GM08714 (cell line): ENCODE measurements around the gene SLC39A8.

Experiments used
- H3K4me3 ChIP-seq: fragments of 200-500 bp; sonication (Bioruptor generic); 2 replicates; pipeline ENCODE4 v1.5.1; 2014; ENCODE audit warnings: mild to moderate bottlenecking, low read length, inconsistent platforms
- ZNF274 ChIP-seq: IDR thresholded peaks from 2 replicates; pipeline ENCODE4 v1.6.1; 2012; ENCODE audit warnings: mild to moderate bottlenecking, low read depth, low read length

The SLC39A8 gene

DNA sequence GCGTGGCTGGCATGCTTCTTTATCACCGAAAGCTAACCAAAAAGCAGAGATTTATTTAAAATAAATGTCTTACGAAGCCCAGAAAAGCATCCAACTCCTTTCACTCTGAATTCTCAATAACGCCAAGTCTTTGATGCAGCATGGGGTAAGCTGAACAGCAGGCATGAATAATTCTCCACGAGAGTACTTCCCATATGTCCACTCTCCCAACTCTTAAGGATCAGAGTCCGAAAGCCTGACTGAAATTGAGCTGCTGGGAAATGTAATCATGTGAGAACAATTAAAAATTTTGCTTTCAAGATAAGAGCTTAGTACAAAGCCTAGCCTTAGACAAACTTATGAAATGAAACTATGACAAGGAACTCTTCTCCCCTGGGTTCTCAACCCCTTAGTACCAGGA is 7.5 kb upstream of the SLC39A8 start:
- TF ChIP-seq ZNF274, result no peak
- no peak overlapping the region for H3K4me3 ChIP-seq

DNA sequence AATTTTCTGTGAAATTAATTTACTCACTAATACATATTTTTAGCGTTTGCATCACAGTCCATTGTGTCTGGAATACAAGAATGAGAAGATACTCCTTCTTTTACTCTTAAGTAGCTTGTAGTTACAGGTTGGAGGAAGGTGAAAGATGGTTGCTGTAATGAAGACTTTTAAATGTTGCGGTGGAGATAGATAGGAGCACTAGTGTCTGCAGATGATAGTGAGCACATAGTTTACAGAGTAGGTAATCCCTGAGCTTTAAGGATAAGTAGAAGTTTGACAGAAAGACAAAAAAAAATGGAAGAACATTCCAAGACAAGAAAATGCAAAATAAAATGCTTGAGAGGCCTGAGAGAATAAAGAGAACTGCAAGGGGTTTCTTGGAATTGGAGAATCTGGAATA is 5.4 kb upstream of the SLC39A8 start:
- no peak for TF ChIP-seq ZNF274
- H3K4me3 ChIP-seq, result no peak overlapping the region

DNA sequence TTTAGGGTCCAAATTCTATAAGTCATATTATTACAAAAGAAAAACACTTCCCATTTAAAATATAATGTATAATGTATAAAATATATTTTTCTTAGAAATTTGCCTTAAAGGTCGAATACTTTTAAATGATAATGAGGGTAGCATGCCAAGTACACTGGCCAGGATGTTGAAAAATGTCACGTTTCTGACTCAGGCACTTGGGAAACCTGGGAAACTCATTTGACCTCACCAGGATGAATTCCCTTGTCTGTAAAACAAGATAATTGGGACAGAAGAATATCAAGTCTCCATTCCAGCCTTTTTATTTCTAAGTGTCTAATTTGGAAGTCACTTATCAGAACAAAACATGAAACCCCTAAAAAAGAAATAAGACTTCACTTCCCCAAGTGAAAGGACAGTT is 3.4 kb upstream of the SLC39A8 start:
- TF ChIP-seq ZNF274, result no peak
- no peak overlapping the region for H3K4me3 ChIP-seq

- TF ChIP-seq ZNF274, result no peak
- H3K4me3 ChIP-seq, result peak overlapping the region; percentile 98; the same call in 1 of the 2 replicates
Measured at GRCh38 chr4:102345795-102346100, 466 bp upstream of the SLC39A8 start.

DNA sequence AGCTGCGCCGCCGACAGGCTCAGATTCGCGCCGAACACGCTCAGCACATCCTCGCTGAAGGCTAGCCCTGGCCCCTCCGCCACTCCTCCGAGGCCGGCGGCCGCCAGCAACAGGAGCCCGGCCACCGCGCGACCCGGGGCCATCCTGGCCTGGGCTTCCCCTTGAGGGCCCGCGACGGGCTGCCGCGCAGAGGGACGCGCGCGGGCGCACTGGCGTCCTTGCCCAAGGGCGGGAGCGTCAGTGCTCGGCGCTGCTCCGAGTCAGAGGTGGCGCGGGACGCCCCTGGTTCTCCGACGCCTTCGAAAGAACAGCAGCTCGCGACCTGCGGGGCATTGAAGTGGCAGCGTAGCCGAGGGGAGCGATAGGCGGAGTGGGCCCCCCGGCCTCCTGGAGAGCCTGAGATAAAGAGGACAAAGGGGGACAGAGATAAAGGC is 745 bp downstream of the SLC39A8 start:
- TF ChIP-seq ZNF274, result no peak
- peak overlapping the region; percentile 98 for H3K4me3 ChIP-seq

DNA sequence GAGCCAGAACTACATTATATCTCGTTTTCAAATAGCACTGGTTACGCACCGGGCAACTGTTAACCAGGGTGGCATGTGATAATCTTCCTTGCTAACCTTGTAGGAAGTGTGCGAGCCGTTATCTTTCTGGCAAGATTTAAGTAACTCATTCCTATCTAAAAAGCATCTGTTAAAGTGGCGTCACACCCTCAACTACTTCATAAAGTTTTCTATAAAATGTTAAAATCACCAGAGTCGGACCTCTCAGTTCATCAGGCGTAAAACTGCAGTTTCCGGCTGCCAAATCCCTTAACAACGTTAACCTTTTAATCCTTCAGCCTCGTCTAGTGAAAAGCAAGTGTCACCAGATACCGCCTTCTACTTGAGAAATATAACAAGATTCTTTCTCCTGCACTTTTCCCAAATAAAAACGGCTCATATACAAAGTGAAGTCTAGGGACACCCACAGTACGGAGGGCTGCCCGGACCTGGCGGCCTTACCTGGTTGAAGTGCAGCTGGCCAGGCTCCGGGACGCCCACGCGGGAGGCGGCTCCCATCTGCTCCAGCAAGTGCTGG is 1.2 kb downstream of the SLC39A8 start:
- no peak for TF ChIP-seq ZNF274
- H3K4me3 ChIP-seq, result peak overlapping the region; percentile 98

DNA sequence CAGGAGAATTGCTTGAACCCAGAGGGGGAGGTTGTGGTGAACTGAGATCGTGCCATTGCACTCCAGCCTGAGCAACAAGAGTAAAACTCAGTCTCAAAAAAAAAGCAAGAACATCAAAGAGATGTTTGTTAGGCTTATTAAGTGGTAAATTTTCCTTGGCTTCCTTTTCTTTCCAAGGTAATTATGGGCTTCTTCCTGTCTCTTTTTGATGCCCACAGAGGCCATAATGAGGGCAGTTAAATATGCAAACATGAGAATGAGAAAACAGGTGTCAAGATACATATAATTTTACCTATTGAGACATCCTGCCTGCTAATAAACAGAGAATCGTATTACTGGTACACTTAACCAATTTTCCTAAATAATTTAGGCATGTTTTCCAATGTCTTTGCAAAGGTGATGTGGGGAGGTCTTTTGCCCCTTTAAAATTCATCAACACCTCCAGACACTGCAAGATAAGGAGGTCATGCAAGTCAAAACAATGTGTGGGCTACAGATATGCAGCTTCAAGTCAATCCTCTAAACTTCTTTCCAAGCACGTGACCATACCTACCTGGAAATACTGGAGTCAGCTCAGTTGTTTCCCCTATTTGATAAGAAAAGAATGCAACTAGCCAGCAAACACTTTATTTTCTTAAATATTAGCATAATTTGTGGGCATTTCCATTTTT is 2.7 kb downstream of the SLC39A8 start:
- no peak for TF ChIP-seq ZNF274
- H3K4me3 ChIP-seq, result peak overlapping the region; percentile 98

DNA sequence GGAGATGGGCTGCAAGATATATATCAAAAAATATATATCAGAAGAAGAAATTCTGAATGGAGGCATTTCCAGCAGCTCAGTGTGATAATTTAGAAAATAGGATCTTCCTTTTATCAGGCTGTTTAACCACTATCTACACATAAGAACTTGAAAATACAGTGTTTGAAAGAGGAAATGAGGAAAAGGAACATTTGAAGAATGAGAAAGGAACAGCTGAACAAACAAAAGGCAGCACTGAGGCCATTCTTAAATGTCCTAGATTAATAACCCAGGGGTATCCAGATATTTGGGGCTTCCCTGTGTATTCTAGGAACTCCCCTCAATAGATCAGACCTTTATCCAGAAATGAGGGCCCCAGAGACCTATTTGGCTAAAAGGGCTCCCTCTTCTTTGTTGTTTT is 4.1 kb downstream of the SLC39A8 start:
- H3K4me3 ChIP-seq, result no peak overlapping the region
- TF ChIP-seq ZNF274, result no peak

GRCh38 chr4:102339018-102339417 is 6.3 kb downstream of the SLC39A8 start:
- no peak overlapping the region for H3K4me3 ChIP-seq

DNA sequence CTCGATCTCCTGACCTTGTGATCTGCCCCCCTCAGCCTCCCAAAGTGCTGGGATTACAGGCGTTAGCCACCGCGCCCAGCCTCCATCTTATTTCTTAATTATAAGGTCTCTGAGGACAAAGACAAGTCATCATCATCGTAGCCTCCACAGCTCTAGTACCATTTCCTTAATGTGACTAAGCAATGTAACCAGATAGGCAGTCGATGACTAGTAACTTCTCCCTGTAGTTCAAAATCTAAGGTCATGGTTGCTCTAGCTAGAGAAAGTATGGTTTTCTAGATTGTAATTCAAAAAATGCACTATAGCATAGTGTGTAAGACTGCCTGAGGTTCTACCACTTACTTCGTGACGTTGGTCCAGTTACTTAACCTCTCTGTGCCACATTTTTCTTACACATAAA is 6.9 kb downstream of the SLC39A8 start:
- no peak for TF ChIP-seq ZNF274
- no peak overlapping the region for H3K4me3 ChIP-seq

More at GRCh38 chr4:102339018-102339417, 6.3 kb downstream of the SLC39A8 start:
- no peak for TF ChIP-seq ZNF274

- H3K4me3 ChIP-seq, result no peak overlapping the region
- no peak for TF ChIP-seq ZNF274
Measured at GRCh38 chr4:102335616-102336015, 9.7 kb downstream of the SLC39A8 start.

DNA sequence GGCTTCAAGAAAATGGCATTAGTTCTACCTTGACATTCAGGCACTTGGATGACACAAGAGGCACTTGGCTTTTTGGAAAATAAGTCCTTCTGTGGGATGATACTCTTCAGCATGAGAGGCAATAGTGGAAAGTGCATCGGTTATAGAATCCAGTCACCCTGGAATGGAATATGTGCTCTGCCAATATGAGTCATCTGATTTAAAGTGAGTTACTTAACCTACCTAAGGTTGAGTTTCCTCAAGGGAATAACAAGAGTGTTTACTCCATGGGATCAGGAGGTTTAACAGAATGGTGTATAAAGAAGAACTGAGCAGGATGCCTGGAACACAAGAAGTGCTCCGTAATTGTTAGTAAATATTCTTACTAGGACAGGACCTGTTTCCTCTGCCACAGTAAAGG is 10.7 kb downstream of the SLC39A8 start:
- TF ChIP-seq ZNF274, result no peak
- no peak overlapping the region for H3K4me3 ChIP-seq

DNA sequence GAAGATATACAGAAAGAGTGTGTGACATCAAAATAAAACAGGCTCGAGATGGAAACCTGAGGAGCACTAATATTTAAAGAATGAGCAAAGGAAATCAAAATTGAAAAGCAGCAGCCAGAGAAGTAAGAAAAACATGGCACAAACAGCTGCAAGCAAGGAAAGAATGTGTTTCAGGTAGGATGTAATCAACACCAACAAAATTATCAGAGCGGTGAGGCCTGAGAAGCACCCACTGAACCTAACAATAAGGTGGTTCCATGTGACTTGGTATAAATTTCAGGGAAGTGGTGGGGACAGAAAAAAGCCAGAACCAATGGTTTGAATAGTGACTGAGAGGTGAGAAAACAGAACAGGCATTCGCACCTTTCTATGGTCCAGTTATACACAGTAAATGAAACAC is 11.5 kb downstream of the SLC39A8 start:
- no peak overlapping the region for H3K4me3 ChIP-seq
- TF ChIP-seq ZNF274, result no peak

GRCh38 chr4:102328045-102328444 is 17.2 kb downstream of the SLC39A8 start:
- H3K4me3 ChIP-seq, result no peak overlapping the region
- TF ChIP-seq ZNF274, result no peak

GRCh38 chr4:102326951-102327350 is 18.3 kb downstream of the SLC39A8 start:
- H3K4me3 ChIP-seq, result no peak overlapping the region
- TF ChIP-seq ZNF274, result no peak

- no peak for TF ChIP-seq ZNF274
- H3K4me3 ChIP-seq, result no peak overlapping the region
Measured at GRCh38 chr4:102324730-102325129, 20.6 kb downstream of the SLC39A8 start.
